ENCODE data around the gene OTOA.
"Not testable (repeated sequence)": the region's sequence is repeated elsewhere in the genome, so short reads cannot be mapped to it uniquely, and the experiment has no call there.

DNA sequence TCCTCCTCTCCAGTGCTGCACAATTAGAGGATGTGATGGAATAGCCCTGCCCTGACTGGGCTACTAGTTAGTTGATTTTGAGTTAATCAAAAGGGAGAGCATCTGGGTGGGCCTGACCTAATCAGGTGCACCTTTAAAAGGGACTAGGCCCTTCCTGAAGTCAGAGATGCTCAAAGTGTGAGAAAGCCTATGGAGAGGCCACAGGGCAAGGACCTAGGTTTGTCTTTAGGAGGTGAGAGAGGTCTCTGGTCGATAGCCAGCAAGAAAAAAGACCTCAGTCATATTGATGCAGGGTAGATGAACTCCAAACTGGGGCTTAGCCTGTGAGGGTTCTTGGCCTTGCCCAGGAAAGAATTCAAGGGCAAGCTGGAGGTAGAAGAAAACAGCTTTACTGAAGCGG is 104.5 kb downstream of the OTOA start:
- TF ChIP-seq, protein P1, sequence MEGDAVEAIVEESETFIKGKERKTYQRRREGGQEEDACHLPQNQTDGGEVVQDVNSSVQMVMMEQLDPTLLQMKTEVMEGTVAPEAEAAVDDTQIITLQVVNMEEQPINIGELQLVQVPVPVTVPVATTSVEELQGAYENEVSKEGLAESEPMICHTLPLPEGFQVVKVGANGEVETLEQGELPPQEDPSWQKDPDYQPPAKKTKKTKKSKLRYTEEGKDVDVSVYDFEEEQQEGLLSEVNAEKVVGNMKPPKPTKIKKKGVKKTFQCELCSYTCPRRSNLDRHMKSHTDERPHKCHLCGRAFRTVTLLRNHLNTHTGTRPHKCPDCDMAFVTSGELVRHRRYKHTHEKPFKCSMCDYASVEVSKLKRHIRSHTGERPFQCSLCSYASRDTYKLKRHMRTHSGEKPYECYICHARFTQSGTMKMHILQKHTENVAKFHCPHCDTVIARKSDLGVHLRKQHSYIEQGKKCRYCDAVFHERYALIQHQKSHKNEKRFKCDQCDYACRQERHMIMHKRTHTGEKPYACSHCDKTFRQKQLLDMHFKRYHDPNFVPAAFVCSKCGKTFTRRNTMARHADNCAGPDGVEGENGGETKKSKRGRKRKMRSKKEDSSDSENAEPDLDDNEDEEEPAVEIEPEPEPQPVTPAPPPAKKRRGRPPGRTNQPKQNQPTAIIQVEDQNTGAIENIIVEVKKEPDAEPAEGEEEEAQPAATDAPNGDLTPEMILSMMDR (IDR thresholded peaks at IDR 0.05; ENCODE audit: insufficient read depth, low read depth, low read length) = not testable (repeated sequence)
- not testable (repeated sequence) for TF ChIP-seq EZH2 (IDR thresholded peaks at IDR 0.05; ENCODE audit: insufficient read depth, low read length)

All from astrocyte (in vitro differentiated cells and primary cell).